ENCODE measurements around the gene SPRED3.
"Not testable (repeated sequence)": the region's sequence is repeated elsewhere in the genome, so short reads cannot be mapped to it uniquely, and the experiment has no call there.

GRCh38 chr19:38427035-38427677 lies 38.7 kb downstream of the SPRED3 start:
- not testable (repeated sequence) for TF ChIP-seq CTCF, POLR2A (IDR thresholded peaks at IDR 0.05)

Measured in adrenal gland (tissue), 5 donors.